ENCODE results near the gene TMEM238L.

TMEM238L gene

GRCh38 chr17:10821770-10822169, 17.9 kb upstream of the TMEM238L start:
- H3K4me3 ChIP-seq (ENCODE audit: low read length), result no peak overlapping the region
- DNase-seq (ENCODE audit: low read depth), result no peak
- no peak for TF ChIP-seq CTCF (IDR thresholded peaks at IDR 0.05; ENCODE audit: insufficient read depth, low read depth, low read length, missing control alignments)

- DNase-seq (ENCODE audit: low read depth), result no peak
- TF ChIP-seq CTCF (IDR thresholded peaks at IDR 0.05; ENCODE audit: insufficient read depth, low read depth, low read length, missing control alignments), result no peak
- H3K4me3 ChIP-seq (ENCODE audit: low read length), result no peak overlapping the region
These were observed 17.2 kb upstream of the TMEM238L start for GRCh38 chr17:10821054-10821453.

- H3K4me3 ChIP-seq (ENCODE audit: low read length), result no peak overlapping the region
- TF ChIP-seq CTCF (IDR thresholded peaks at IDR 0.05; ENCODE audit: insufficient read depth, low read depth, low read length, missing control alignments), result no peak
- no peak for DNase-seq (ENCODE audit: low read depth)
These were observed 11.4 kb upstream of the TMEM238L start for GRCh38 chr17:10815319-10815718.

- no peak for TF ChIP-seq CTCF (IDR thresholded peaks at IDR 0.05; ENCODE audit: insufficient read depth, low read depth, low read length, missing control alignments)
- H3K4me3 ChIP-seq (ENCODE audit: low read length), result no peak overlapping the region
- no peak for DNase-seq (ENCODE audit: low read depth)
These were observed 10.2 kb upstream of the TMEM238L start for GRCh38 chr17:10814075-10814474.

- H3K4me3 ChIP-seq (ENCODE audit: low read length), result no peak overlapping the region
- no peak for TF ChIP-seq CTCF (IDR thresholded peaks at IDR 0.05; ENCODE audit: insufficient read depth, low read depth, low read length, missing control alignments)
- no peak for DNase-seq (ENCODE audit: low read depth)
These were observed 8.8 kb upstream of the TMEM238L start for GRCh38 chr17:10812674-10813073.

GRCh38 chr17:10809605-10810004, 5.7 kb upstream of the TMEM238L start:
- no peak overlapping the region for H3K4me3 ChIP-seq (ENCODE audit: low read length)
- TF ChIP-seq CTCF (IDR thresholded peaks at IDR 0.05; ENCODE audit: insufficient read depth, low read depth, low read length, missing control alignments), result no peak

GRCh38 chr17:10807704-10808128, 3.8 kb upstream of the TMEM238L start:
- no peak for TF ChIP-seq CTCF (IDR thresholded peaks at IDR 0.05; ENCODE audit: insufficient read depth, low read depth, low read length, missing control alignments)
- DNase-seq (ENCODE audit: low read depth), result no peak
- H3K4me3 ChIP-seq (ENCODE audit: low read length), result no peak overlapping the region

More at GRCh38 chr17:10809605-10810004, 5.7 kb upstream of the TMEM238L start:
- no peak for DNase-seq (ENCODE audit: low read depth)
